GM19099 (cell line): Measurements from ENCODE around the gene ZC3H4.
A peak's percentile ranks its signal among the peaks of the same experiment; 100 is the strongest.

Experiments used
- POLR2A ChIP-seq: IDR thresholded peaks from 3 replicates; pipeline ENCODE4 v1.6.1; 2011; ENCODE audit warnings: low read depth; ENCODE audit not compliant: insufficient read length; ENCODE audit errors: extremely low read depth

The ZC3H4 gene

GRCh38 chr19:47142779-47143178 is 29.2 kb upstream of the ZC3H4 start:
- TF ChIP-seq POLR2A, result no peak

GRCh38 chr19:47141695-47142094 is 28.1 kb upstream of the ZC3H4 start:
- no peak for TF ChIP-seq POLR2A

GRCh38 chr19:47135156-47135555 is 21.6 kb upstream of the ZC3H4 start:
- no peak for TF ChIP-seq POLR2A

GRCh38 chr19:47134545-47134944 is 21.0 kb upstream of the ZC3H4 start:
- no peak for TF ChIP-seq POLR2A

GRCh38 chr19:47133021-47133471 is 19.5 kb upstream of the ZC3H4 start:
- TF ChIP-seq POLR2A, result no peak

GRCh38 chr19:47132194-47132852 is 18.7 kb upstream of the ZC3H4 start:
- TF ChIP-seq POLR2A, result no peak

GRCh38 chr19:47130589-47131227 is 17.1 kb upstream of the ZC3H4 start, which contains the start of gene SAE1:
SAE1 (plus strand) TSS chr19:47130835; CDS start chr19:47130931, 96 bp downstream.
- TF ChIP-seq POLR2A, result peak; percentile 84

- TF ChIP-seq POLR2A, result no peak
Observed at GRCh38 chr19:47130120-47130588, 16.6 kb upstream of the ZC3H4 start.

GRCh38 chr19:47129579-47129978 is 16.0 kb upstream of the ZC3H4 start:
- TF ChIP-seq POLR2A, result no peak

- no peak for TF ChIP-seq POLR2A
Observed at GRCh38 chr19:47125669-47125938, 12.0 kb upstream of the ZC3H4 start.

GRCh38 chr19:47124937-47125668 is 11.5 kb upstream of the ZC3H4 start:
- TF ChIP-seq POLR2A, result no peak

- no peak for TF ChIP-seq POLR2A
Observed at GRCh38 chr19:47123406-47123805, 9.8 kb upstream of the ZC3H4 start.

- TF ChIP-seq POLR2A, result no peak
Observed at GRCh38 chr19:47122359-47123335, 9.1 kb upstream of the ZC3H4 start.

- no peak for TF ChIP-seq POLR2A
Observed at GRCh38 chr19:47120470-47121067, 7.0 kb upstream of the ZC3H4 start.

GRCh38 chr19:47113850-47114651 is 475 bp upstream of the ZC3H4 start:
- TF ChIP-seq POLR2A, result no peak
